Measurements from ENCODE around the gene CALN1.

- TF ChIP-seq POLR2A (IDR thresholded peaks at IDR 0.05): no peak
- TF ChIP-seq, protein P1, sequence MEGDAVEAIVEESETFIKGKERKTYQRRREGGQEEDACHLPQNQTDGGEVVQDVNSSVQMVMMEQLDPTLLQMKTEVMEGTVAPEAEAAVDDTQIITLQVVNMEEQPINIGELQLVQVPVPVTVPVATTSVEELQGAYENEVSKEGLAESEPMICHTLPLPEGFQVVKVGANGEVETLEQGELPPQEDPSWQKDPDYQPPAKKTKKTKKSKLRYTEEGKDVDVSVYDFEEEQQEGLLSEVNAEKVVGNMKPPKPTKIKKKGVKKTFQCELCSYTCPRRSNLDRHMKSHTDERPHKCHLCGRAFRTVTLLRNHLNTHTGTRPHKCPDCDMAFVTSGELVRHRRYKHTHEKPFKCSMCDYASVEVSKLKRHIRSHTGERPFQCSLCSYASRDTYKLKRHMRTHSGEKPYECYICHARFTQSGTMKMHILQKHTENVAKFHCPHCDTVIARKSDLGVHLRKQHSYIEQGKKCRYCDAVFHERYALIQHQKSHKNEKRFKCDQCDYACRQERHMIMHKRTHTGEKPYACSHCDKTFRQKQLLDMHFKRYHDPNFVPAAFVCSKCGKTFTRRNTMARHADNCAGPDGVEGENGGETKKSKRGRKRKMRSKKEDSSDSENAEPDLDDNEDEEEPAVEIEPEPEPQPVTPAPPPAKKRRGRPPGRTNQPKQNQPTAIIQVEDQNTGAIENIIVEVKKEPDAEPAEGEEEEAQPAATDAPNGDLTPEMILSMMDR (IDR thresholded peaks at IDR 0.05): no peak
Observed at GRCh38 chr7:71824006-71824760, 588.0 kb downstream of the CALN1 start.

Data from heart left ventricle (tissue), 13 donors.